Measurements from ENCODE around the gene BAZ1B. TPM values are rescaled to one million over a fixed set of nuclear protein-coding genes. Genes with fewer than 3 reads are reported as not detected.
"Not testable (repeated sequence)": the region's sequence is repeated elsewhere in the genome, so short reads cannot be mapped to it uniquely, and the experiment has no call there.

BAZ1B gene, protein sequence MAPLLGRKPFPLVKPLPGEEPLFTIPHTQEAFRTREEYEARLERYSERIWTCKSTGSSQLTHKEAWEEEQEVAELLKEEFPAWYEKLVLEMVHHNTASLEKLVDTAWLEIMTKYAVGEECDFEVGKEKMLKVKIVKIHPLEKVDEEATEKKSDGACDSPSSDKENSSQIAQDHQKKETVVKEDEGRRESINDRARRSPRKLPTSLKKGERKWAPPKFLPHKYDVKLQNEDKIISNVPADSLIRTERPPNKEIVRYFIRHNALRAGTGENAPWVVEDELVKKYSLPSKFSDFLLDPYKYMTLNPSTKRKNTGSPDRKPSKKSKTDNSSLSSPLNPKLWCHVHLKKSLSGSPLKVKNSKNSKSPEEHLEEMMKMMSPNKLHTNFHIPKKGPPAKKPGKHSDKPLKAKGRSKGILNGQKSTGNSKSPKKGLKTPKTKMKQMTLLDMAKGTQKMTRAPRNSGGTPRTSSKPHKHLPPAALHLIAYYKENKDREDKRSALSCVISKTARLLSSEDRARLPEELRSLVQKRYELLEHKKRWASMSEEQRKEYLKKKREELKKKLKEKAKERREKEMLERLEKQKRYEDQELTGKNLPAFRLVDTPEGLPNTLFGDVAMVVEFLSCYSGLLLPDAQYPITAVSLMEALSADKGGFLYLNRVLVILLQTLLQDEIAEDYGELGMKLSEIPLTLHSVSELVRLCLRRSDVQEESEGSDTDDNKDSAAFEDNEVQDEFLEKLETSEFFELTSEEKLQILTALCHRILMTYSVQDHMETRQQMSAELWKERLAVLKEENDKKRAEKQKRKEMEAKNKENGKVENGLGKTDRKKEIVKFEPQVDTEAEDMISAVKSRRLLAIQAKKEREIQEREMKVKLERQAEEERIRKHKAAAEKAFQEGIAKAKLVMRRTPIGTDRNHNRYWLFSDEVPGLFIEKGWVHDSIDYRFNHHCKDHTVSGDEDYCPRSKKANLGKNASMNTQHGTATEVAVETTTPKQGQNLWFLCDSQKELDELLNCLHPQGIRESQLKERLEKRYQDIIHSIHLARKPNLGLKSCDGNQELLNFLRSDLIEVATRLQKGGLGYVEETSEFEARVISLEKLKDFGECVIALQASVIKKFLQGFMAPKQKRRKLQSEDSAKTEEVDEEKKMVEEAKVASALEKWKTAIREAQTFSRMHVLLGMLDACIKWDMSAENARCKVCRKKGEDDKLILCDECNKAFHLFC (N-terminal part only)
- 52.2 TPM for total RNA-seq

DNA sequence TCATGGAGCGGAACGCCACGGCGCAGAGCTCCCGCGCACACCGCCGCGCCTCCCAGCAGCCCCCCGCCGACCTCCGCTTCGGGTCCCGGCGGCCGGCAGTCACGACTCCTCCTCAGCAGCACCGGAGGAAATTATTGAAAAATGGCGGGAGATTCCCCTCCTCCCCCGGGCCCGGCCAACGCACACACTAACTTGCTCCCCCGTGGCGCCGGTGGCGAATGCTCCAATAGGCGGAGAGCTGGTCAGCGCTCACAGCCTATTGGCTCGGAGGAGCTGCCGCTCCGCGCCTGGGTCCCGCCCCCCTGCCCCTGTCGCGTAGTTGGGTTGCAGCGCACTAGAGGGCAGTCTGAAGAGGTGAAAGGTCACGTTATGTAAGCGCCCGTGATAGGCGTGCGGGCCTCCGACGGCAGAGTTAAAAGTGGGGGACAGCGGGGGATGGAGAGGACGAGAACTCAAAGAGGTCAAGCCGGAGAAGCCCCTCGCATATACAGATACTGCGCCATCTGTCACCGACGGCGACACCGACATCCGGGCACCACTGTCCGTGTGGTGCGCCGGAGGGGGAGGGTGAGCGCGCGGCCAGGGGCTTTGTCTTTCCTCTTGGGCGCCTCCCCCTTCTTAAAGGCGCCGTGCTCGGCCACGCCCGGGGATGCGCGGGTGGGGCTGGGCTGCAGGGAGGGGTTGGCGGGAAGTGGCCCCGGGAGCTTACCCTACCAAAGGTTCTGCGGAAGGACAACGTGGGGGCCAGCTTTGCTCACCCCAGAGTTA, at the start of gene BAZ1B:
Gene BAZ1B (minus strand): TSS at position 189 of the 768 bp plus-strand sequence. CDS start 360 bp downstream, outside the sequence.
- Histone ChIP-seq H3K9me3 (ENCODE audit: low read depth, low read length) (no peaks in the 10 kb centered on the region), H3K4me3 (ENCODE audit: low read length) (peak within 1 kb of the TSS; percentile 72), H3K4me1 (ENCODE audit: insufficient read depth, low read length) (peaks cover 64% of the 10 kb centered on the region), H3K27me3 (ENCODE audit: insufficient read depth, low read length) (no peaks in the 10 kb centered on the region)

DNA sequence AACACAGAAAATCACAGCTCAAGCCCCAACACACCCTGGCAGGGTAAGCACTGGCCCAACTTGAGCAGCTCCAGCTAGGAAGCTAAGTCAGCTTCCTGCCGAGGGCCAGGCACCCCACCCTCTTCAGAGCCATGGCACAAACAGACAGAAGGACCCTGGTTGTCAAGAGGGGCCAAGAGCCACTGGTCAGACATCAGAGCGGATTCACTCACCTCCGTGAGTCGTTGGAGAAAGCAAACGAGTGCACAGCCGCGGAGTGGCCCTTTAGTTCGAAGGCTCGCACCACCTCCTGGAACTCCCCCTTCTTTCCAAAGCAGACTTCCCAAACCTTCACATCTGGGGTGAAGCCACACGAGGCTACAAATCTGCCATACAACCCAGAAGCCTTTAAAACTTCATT, 48.9 kb upstream of the BAZ1B start:
- peaks cover 4% of the 10 kb centered on the region for H3K4me1 ChIP-seq (ENCODE audit: insufficient read depth, low read length)
- no peaks in the 10 kb centered on the region for H3K27me3 ChIP-seq (ENCODE audit: insufficient read depth, low read length)
- no peak overlapping the region for H3K4me3 ChIP-seq (ENCODE audit: low read length)
- H3K9me3 ChIP-seq (ENCODE audit: low read depth, low read length), result no peaks in the 10 kb centered on the region

DNA sequence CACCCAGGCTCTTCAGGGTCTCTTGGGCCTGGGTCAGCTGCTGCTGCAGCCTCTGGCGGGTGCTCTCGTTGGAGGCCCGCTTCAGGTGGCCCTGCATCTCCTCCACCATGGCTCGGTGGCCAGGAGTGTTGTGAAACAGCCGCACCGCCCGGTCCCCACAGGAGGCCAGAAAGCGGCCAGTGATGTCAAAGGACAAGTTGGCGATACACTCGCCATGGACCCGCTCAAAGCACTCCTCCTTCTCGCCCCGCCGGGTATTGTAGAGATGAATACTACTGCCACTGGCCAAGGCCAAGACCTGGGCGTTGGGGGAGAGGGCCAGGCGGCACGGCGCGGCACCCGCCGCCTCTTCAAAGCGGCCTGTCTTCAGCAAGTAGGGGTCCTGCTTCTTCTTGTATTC, 48.4 kb upstream of the BAZ1B start:
- no peak overlapping the region for H3K4me3 ChIP-seq (ENCODE audit: low read length)
- H3K4me1 ChIP-seq (ENCODE audit: insufficient read depth, low read length), result peaks cover 8% of the 10 kb centered on the region
- no peaks in the 10 kb centered on the region for H3K9me3 ChIP-seq (ENCODE audit: low read depth, low read length)
- no peaks in the 10 kb centered on the region for H3K27me3 ChIP-seq (ENCODE audit: insufficient read depth, low read length)

DNA sequence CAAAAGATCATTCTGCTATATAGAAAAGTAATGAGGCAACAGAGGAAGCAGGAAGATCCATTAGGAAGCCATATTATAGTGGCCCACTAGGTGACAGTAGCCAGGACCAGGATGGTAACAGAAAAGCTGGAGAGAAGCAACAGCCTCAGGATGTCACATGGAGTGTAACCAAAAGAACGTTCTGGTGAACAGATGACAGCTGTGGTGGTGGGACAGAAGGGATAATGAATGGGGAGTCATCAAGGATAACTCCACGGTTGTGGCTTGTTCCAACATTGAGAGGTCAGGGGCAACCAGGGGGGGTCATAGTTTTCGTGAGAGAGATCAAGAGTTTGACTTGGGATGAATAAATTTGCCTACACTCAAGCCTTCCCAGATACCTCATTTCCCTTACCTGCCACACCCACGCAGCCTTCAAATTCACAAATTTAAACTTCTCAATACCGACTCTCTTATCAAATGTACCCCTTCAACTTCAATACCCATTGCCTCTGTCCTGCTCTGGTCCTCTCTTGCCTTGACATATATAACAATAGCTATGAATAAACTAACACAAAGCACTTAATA, 47.0 kb upstream of the BAZ1B start:
- no peaks in the 10 kb centered on the region for H3K27me3 ChIP-seq (ENCODE audit: insufficient read depth, low read length)
- peaks cover 12% of the 10 kb centered on the region for H3K4me1 ChIP-seq (ENCODE audit: insufficient read depth, low read length)
- no peak overlapping the region for H3K4me3 ChIP-seq (ENCODE audit: low read length)
- no peaks in the 10 kb centered on the region for H3K9me3 ChIP-seq (ENCODE audit: low read depth, low read length)

DNA sequence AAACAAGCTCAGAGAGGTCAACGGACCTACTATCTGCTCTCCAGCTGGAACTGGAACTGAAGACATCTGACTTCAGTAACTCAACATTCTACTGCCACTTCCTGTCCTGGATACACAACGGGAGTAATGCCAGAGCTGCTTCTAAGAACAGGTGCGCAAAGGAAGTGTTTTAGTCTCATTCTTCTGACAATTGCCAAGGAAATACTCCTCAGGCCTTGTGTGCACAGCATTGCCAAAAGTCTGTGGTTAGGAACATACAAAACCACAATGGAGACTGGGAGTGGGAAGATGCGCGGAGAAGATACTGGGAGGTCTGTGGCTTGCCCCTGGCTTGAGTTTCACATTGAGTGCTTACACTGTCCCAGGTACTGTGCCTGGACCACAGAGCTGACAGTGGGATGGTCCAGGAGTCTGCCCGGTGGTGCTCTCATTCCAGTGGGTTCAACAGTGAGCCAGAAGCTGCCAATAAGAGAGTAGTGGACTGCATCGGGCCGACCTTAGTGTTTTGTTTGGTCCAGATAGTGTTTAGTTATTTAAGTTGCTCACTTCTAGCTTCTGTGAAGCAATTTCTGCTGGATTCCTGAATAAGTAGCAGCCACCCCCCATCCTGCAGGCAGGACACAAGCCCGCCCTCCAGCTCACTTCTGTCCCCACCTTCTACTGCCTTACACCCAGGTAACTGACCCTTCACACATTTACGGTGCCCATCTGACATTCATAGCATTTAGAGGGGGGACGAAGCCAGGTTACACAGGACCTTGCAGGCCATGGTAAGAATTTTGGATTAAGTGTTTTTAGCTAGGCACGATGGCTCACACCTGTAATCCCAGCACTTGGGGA, 46.0 kb upstream of the BAZ1B start:
- no peak overlapping the region for H3K4me3 ChIP-seq (ENCODE audit: low read length)
- H3K9me3 ChIP-seq (ENCODE audit: low read depth, low read length), result no peaks in the 10 kb centered on the region
- H3K27me3 ChIP-seq (ENCODE audit: insufficient read depth, low read length), result no peaks in the 10 kb centered on the region
- H3K4me1 ChIP-seq (ENCODE audit: insufficient read depth, low read length), result peaks cover 12% of the 10 kb centered on the region

DNA sequence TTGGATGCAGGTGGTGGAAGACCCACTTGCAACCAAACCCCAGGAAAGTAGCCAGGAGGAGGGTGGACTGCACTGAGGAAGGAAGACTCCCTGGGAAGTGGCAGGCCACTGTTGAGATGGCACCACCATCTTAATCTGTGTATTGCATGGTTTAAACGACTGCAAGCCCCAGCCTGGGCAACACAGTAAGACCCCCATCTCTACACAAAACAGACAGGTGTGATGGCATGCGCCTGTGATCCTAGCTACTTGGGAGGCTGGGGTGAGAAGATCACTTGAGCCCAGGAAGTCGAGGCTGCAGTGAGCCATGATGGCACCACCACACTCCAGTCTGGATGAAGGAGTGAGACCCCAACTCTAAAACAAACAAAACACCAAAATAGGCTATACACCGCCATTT, 45.0 kb upstream of the BAZ1B start:
- Histone ChIP-seq H3K4me1 (ENCODE audit: insufficient read depth, low read length) (peaks cover 12% of the 10 kb centered on the region), H3K4me3 (ENCODE audit: low read length) (no peak overlapping the region), H3K27me3 (ENCODE audit: insufficient read depth, low read length) (no peaks in the 10 kb centered on the region), H3K9me3 (ENCODE audit: low read depth, low read length) (no peaks in the 10 kb centered on the region)

DNA sequence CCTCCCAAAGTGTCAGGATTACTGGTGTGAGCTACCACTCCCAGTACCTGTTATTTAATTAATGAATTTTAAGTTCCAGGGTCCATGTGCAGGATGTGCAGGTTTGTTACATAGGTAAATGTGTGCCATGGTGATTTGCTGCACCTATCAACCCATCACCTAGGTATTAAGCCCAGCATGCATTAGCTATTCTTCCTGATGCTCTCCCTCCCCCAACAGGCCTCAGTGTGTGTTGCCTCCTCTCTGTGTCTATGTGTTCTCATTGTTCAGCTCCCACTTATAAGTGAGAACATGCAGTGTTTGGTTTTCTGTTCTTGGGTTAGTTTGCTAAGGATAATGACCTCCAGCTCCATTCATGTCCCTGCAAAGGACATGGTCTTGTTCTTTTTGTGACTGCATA, 44.3 kb upstream of the BAZ1B start:
- not testable (repeated sequence) for H3K4me3 ChIP-seq (ENCODE audit: low read length); H3K27me3 ChIP-seq (ENCODE audit: insufficient read depth, low read length); H3K9me3 ChIP-seq (ENCODE audit: low read depth, low read length)
- peaks cover 12% of the 10 kb centered on the region for H3K4me1 ChIP-seq (ENCODE audit: insufficient read depth, low read length)

DNA sequence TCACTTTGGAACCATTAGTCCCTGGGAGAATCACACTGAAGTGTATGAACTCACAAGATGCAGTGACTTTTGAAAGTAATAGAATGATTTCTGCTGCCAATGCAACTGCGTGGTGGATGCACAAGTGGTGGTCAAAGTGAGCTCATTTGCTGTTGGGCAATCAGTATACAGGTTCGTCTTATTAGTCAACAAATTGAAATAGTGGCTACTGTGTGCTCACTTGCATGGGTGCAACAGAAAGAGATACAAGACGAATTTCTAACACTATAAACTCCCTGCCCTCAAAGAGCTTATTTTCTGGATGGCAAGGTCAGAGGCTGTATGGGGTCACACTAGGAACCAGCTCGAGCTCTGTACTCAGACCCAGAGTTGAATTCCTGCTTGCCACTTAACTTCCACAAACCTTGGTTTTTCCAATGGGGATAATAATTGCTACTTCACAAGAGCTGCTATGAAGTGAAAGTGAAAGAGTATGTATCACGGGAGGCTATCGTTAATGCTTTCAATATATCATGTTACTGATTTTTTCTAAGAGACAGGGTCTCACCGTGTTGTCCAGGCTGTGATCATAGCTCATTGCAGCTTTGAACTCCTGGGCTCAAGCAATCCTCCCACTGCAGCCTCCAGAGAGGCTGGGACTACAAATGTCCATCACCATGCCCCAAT, 43.7 kb upstream of the BAZ1B start:
- H3K9me3 ChIP-seq (ENCODE audit: low read depth, low read length), result no peaks in the 10 kb centered on the region
- H3K4me3 ChIP-seq (ENCODE audit: low read length), result peak overlapping the region; percentile 37
- H3K4me1 ChIP-seq (ENCODE audit: insufficient read depth, low read length), result peaks cover 12% of the 10 kb centered on the region
- H3K27me3 ChIP-seq (ENCODE audit: insufficient read depth, low read length), result no peaks in the 10 kb centered on the region

DNA sequence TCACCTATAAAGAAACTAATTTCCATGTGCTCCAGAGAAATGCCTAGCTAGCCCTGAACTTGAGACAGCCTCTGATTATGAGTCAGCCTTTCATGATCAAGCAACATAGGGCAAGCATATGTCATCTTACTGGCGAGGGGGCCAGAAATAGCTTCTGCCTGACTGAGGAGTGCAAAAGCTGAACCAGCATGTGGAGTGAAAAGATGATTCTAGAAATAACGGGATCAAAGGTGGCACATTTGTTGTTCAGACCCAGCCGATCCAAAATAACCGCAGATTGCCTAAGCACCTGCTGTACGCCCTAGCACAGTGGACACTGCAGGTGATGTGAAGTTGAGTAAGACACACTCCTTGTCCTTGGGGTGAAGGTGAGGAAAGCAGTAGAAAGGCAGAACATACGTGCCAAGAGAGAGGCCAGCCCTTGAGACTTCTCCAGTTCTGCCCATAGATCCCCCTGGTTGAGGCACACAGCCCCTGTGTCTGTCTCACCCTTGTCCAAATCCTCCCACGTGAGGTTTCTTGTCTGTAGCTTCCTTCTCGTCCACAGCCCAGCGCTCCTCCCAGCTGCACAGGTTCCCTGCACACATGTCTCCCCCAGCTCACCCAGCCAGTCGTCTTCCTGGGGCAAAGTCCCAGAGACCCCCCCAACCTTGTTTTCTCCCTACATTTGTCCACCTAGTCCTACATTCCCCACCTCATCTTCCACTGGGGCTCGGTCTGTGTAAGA, 38.2 kb upstream of the BAZ1B start:
- no peak overlapping the region for H3K4me3 ChIP-seq (ENCODE audit: low read length)
- peaks cover 23% of the 10 kb centered on the region for H3K4me1 ChIP-seq (ENCODE audit: insufficient read depth, low read length)
- no peaks in the 10 kb centered on the region for H3K9me3 ChIP-seq (ENCODE audit: low read depth, low read length)
- no peaks in the 10 kb centered on the region for H3K27me3 ChIP-seq (ENCODE audit: insufficient read depth, low read length)

DNA sequence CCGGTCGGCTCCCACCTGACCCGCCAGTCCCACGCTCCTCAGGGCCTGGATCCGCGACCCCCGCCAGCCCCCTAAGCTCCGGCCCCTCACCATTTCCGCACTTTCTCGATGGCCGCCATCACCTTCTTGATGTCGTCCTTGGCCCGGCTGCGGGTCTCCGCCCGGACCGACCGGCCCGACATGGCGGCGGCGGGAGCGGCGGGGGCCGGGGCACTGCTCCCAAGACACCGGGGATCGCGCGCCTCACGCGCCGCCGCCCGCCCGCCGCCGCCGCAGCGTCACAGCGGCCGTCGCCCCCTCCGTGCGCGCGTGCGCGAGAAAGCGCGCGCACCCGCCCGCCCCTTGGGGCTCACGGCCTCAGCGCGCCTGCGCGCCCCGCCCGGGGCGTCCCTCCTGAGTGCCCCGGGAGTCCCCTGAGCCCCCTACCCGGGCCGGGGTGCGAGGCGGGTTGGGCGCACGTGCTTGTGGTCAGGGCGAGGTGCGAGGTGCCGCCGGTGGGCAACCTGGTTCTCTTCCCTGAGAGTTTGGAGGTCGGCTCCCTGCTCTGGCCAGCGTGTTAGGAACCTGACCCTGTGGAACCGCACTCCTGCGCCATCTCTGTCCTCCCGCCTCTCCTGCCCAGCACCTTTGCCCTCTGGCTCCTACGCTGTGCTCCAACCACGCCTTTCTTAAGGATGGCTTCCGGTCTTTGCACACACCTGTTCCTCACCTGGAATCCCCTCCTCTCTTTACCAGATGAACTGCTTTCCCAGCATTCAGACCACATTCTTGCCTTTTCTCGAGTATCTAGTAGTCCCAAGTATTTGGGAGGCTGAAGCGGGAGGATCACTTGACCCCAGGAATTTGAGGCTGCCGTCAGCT, 35.5 kb upstream of the BAZ1B start, which contains the start of gene BCL7B:
Gene BCL7B (minus strand): TSS at position 294 of the 861 bp plus-strand sequence. CDS start 112 bp downstream, at position 182.
- Histone ChIP-seq H3K4me1 (ENCODE audit: insufficient read depth, low read length) (peaks cover 27% of the 10 kb centered on the region), H3K9me3 (ENCODE audit: low read depth, low read length) (no peaks in the 10 kb centered on the region), H3K27me3 (ENCODE audit: insufficient read depth, low read length) (no peaks in the 10 kb centered on the region), H3K4me3 (ENCODE audit: low read length) (peak within 1 kb of the TSS; percentile 72)

DNA sequence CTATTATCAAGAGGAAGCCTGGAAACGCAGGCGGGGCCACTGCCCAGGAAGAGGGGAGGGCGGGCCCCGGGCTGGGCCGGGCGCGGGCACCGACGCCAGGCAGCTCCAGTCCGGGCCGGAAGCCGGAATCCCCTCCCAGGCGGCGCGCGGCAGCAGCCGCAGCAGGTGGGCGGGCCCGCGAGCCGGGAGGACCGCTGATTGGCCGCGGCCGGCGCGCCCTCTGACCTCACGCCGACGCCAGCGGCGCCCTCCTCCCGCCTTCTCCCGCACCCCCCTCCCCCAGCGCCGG, 35.0 kb upstream of the BAZ1B start:
- peaks cover 27% of the 10 kb centered on the region for H3K4me1 ChIP-seq (ENCODE audit: insufficient read depth, low read length)
- H3K9me3 ChIP-seq (ENCODE audit: low read depth, low read length), result no peaks in the 10 kb centered on the region
- peak overlapping the region; percentile 72 for H3K4me3 ChIP-seq (ENCODE audit: low read length)
- no peaks in the 10 kb centered on the region for H3K27me3 ChIP-seq (ENCODE audit: insufficient read depth, low read length)

Data from mononuclear cell (primary cell).